ENCODE data around the gene CRLF1. TPM values are rescaled to one million over a fixed set of nuclear protein-coding genes. Genes with fewer than 3 reads are reported as not detected.

CRLF1 gene
- polyA plus RNA-seq, 1 donor = 3.4 TPM

- DNase-seq = peak; percentile 92
Observed at GRCh38 chr19:18636183-18636968, 29.8 kb upstream of the CRLF1 start.

DNA sequence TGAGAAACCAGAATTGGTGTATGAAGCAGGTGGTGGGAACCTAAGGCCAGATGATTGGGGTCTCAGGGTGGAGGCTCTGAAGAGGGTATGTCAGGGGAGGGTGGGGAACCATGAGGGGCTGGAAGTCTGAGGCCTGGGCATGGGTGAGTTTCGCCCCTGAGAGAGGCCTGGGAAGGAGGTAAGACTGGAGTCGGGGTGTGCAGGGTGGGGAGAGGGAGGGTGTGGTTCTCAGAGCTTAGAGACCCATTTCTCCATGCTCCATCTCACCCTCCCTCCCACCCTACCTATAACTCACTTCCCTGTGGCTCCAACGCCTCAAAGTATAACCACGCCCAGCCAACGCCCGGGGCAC is 29.2 kb upstream of the CRLF1 start:
- DNase-seq = no peak

DNA sequence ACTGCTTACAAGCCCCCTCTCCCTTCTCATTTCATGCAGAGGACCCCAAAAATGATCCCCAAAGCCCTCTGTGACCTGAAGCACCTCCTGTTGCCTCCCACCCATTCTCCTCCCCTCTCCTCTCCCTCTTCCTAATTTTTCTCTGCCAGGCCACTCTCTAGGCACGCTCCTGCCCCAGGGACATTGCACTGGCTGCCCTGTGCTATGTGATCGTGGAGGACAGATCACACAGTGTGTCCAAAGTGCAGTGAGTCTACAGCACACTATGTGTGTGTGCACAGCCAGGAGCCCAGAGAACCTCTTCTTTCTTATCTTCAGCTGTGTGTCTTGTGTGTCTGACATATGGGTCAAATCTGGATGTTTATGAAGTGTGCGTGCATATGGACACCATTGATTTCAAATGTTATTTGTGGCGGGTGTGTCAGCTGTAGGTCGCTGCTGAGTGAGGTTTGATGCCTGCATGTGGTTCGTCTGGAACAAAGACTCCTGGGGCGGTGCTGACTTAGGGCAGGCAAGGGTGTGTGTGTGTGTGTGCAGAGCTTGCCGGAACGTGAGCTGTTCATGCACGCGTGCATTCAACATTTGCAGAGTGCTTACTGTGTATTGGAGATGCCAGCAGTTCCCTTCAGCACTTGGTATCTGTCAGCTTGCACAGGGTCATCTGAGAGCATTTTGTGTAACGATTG is 28.2 kb upstream of the CRLF1 start:
- no peak for DNase-seq

GRCh38 chr19:18633321-18633720 is 26.7 kb upstream of the CRLF1 start:
- no peak for DNase-seq

DNA sequence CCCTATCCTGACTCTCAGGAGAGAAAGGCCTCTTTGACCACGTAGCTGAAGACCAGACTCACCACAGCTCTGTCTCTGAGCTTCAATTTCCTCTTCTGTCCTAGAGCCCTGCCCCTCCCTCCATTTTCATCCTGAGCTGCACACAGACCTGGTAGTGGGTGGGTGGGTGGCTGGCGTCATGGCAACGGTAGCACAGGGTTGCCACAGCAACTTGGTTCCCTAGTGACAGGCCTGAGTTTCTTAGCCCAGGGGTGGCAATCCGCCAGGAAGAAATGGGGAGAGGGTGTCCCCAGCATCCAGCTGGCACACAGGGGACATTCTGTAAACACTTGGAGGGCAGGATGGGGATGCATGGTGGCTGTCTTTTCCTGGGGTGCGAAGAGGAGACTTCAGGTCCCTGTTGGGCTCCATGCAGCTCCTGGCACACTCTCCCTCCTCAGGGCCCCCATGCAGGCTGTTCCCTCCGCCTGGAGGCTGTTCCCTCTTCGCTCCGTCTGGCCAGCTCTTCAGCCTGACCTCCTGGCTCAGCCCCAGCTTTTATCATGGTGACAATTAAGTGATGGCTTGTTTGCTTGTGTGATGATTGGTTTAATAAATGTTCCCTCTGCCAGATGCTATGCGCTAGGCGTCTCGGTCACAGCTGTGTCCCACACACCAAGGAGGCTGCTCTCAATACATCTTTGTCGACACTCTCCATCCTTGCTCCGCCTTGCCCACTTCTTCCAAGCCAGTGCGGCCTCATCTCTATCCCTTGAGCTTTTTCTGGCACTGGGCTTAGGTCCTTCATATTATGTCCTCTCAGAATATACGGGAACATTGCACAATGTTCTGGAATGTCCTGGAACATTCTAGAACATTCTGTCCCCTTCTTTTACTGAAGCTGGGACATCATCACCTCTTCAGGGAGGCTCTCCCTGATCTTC is 22.8 kb upstream of the CRLF1 start:
- no peak for DNase-seq

GRCh38 chr19:18626906-18627305 is 20.3 kb upstream of the CRLF1 start:
- DNase-seq = no peak

- DNase-seq = no peak
Observed at GRCh38 chr19:18620902-18621301, 14.3 kb upstream of the CRLF1 start.

GRCh38 chr19:18620311-18620710 is 13.7 kb upstream of the CRLF1 start:
- no peak for DNase-seq

GRCh38 chr19:18618236-18618635 is 11.6 kb upstream of the CRLF1 start:
- no peak for DNase-seq

- no peak for DNase-seq
Observed at GRCh38 chr19:18617562-18617961, 11.0 kb upstream of the CRLF1 start.

DNA sequence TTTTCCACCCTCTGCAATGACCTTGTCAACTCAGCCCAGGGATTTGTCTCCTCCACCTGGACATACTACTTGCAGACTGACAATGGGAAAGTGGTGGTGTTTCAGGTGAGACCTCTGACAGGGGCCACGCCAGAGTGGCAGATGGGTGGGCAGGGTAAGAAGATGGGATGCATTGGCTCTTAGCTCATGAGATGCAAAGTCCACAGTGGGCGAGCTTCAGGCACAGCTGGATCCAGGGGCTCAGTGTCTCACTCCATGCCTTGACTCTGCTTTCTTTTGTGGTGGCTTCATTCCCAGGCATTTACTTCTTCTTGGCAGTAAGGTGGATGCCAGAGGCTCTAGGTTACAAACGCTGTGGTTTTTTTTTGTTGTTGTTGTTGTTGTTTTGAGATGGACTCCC is 9.4 kb upstream of the CRLF1 start:
- no peak for DNase-seq

GRCh38 chr19:18613589-18614234 is 7.1 kb upstream of the CRLF1 start:
- no peak for DNase-seq

GRCh38 chr19:18612772-18613588 is 6.4 kb upstream of the CRLF1 start, which contains the start of gene TMEM59L:
Gene TMEM59L, plus strand, starts transcription at chr19:18612870. Its CDS starts 89 bp downstream, at chr19:18612959.
- no peak for DNase-seq

DNA sequence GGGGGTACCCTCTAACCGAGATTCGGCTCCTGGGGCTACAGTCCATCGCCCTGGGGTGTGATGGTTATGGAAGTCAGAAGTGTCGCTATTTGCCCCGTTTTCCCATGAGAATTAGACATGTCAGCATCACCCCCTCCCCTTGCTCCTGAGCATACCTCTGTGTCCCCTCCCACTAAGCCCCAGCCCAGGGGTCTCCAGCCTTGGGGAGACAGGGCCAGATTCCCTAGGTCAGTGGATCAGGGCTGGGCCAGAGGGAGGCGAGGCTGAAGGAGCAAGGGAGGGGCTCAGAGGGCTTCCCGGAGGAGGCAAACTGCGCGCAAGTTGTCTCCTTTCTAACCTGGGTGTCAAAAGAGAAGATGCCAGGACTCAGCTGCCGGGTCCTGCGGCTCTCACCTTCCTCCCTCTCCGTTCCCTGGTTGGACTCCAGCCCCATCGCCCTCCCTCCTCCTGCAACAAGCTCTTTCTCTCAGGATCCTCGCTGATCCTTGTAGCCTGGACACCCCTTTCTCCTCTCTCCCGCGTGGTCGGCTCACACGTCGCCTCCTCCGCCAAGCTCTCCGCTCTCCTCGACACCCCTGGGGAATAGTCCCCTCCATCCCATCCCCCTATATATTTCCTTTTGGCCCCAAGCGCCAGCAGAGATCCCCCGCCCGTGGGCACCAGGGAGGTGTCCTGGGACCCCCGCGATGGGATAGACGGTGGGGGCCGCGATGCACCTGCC is 5.6 kb upstream of the CRLF1 start:
- DNase-seq = no peak

GRCh38 chr19:18611327-18612050 is 4.9 kb upstream of the CRLF1 start:
- no peak for DNase-seq

- DNase-seq = no peak
Observed at GRCh38 chr19:18610556-18611326, 4.1 kb upstream of the CRLF1 start.

GRCh38 chr19:18610245-18610555 is 3.6 kb upstream of the CRLF1 start:
- no peak for DNase-seq

DNA sequence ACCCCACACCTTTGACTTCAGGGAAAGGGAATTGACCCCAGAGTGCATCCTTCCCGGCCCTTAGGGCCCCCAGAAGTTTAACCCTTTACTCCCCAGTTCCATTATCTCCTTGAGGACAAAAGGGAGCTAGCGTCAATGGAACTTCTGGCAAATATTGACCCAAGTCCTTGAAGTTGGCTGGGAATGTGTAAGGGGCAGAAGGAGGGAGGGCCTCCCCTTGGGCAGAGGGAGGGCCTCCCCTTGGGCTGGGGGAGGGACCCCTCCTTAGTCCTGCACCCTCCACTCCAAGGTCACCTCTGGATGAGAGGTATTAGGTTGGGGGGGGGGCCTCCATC is 3.1 kb upstream of the CRLF1 start:
- DNase-seq = no peak

Data from left kidney (tissue), 2 donors.